GM12874 (cell line): ENCODE results near the gene PPP2R5C.

ENCODE experiments used
- TF ChIP-seq, protein P1 (sequence below): IDR thresholded peaks from 2 replicates; pipeline ENCODE4 v1.5.1; 2011; ENCODE audit warnings: low read depth, mild to moderate bottlenecking, control low read depth, low read length, moderate library complexity; ENCODE audit not compliant: insufficient read depth

Gene PPP2R5C

DNA sequence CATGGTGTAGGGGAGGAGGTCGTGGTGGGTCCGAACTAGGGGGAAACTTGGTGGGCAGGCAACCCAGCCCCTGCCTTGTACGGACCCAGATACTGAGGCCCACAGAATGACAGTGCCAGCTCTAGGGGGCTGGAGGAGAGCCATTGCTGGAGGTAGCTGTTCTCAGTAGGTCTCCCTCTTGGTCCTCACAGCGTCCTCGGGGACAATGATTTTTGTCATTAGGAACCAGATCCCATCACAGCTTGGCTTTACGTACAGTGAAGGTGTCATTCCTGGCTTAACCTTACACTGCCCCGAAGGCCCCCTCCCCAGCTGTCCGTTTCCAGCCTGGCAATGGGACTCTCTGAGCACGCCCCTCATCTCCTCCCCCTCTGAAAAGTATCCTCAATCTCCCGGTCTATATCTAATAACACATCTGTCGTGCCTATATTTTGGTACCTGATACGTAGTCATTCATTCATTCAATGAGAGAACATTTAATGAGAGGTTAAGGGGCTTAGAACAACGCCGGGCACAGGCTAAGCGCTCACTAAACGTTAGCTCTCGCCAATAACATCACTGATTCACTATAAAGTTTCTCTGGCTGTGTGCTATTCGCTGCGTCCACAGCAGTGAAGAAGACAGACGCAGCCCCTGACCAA lies 202.3 kb downstream of the PPP2R5C start:
- TF ChIP-seq, protein P1, sequence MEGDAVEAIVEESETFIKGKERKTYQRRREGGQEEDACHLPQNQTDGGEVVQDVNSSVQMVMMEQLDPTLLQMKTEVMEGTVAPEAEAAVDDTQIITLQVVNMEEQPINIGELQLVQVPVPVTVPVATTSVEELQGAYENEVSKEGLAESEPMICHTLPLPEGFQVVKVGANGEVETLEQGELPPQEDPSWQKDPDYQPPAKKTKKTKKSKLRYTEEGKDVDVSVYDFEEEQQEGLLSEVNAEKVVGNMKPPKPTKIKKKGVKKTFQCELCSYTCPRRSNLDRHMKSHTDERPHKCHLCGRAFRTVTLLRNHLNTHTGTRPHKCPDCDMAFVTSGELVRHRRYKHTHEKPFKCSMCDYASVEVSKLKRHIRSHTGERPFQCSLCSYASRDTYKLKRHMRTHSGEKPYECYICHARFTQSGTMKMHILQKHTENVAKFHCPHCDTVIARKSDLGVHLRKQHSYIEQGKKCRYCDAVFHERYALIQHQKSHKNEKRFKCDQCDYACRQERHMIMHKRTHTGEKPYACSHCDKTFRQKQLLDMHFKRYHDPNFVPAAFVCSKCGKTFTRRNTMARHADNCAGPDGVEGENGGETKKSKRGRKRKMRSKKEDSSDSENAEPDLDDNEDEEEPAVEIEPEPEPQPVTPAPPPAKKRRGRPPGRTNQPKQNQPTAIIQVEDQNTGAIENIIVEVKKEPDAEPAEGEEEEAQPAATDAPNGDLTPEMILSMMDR = no peak

DNA sequence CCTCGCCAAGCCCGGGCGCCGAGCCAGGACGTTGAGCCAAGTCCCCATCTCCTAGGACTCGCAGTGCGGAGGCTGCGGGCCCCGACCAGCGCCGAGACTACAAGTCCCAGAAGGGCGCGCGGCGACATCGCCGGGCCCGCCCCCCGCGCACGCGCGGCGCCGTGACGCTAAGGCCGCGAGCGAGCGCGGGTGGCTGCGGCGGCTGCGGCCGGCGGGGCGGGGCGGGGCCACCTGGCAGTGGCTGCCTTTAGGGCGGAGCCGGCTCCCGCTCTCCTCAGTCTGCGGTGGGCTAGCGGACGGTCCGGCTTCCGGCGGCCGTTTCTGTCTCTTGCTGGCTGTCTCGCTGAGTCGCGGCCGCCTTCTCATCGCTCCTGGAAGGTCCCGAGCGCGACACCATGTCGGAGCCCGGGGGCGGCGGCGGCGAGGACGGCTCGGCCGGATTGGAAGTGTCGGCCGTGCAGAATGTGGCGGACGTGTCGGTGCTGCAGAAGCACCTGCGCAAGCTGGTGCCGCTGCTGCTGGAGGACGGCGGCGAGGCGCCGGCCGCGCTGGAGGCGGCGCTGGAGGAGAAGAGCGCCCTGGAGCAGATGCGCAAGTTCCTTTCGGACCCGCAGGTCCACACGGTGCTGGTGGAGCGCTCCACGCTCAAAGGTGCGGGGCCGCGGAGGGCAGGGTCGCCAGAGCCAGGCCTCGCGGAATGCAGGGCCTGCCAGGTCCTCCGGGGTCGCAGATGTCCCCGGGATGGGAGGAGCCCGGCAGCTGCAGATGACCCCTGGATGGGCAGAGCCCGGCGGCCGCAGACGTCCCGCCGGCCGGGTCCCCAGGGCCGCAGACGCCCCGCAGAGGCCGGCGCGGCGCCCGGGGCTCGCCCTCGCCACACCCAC lies 203.0 kb downstream of the PPP2R5C start, which contains the start of gene DYNC1H1:
Gene DYNC1H1, plus strand, starts transcription at position 277 of the 884 bp plus-strand sequence. Its CDS starts 119 bp downstream, at position 396.
- TF ChIP-seq, protein P1 = no peak

DNA sequence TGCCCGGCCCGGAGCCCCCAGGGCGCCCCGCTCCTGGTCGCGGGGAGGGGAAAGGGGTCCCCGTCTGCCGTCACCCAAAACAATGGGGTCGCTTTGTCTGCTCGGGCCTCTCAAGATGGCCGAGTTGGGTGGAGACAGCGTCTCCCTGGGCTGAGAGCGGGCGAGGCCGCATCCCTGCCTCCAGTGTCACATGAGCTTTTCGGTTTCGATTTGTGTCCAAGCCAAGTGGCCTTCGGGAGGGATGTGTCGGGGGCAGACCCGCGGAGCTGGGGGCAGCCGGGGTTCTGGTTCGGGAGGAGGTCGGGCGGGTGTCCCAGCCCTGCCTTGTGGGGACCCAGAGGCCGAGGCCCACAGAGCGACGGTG lies 203.7 kb downstream of the PPP2R5C start:
- TF ChIP-seq, protein P1 = no peak

DNA sequence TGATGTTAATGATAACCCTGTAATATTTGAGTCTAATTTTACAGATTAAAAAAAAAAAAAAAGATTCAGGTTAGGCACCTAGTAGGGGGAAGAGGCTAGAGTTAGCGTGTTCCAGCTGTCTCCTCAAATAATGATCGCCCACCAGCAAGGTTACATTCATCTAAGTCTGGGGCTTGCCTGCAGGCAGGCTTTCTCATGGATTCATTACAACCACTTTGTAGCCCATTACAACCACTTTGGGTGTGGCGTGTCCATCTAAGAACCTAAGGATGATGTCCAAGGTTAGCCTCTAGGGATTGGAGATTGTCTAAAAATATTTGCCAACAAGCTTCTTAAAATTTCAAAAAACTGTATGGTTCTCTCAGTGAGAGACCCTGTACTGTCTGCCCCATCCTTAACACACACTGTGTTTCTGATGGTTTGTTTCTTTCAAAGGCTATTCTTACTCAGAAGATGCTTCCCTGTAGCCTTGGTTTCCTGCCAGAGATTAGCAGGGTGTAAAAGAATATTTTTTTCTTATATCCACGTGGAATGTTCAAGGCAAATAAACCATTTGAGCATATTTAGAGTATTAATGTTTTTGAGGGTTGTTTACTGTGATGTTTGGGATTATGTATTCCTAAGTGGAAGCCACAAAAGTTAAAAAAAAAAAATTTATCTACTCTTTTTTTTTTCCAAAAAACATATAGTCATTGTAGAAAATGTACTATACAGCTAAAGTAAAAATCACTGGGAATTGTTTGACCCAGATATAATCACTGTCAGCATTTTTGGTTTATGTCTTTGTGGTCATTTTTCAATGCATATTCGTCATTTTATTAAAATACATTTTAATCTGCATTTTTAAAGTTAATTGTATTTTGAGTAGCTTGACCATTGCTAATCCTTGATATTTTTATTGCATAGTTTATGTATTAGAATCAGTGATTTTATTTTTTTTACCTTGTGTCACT lies 204.5 kb downstream of the PPP2R5C start:
- TF ChIP-seq, protein P1 = no peak

DNA sequence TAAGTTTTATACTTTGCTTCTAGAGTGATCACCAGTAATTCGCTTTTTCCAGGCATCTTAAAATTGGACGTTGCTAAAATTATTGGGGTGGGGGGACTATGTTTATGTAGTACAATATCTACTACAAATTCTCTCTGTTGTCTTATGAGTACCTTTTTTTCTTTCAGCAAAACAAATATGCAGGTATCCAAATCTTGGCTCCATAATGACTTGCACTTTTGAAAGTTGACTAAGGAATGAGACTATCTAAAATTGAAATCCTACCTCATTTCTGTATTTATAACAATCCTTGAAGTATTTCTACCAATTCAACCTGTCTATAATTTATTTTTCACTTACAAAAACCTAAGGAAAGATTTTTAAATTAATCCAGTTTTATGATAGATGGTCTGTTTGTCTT lies 205.2 kb downstream of the PPP2R5C start:
- TF ChIP-seq, protein P1 = no peak

DNA sequence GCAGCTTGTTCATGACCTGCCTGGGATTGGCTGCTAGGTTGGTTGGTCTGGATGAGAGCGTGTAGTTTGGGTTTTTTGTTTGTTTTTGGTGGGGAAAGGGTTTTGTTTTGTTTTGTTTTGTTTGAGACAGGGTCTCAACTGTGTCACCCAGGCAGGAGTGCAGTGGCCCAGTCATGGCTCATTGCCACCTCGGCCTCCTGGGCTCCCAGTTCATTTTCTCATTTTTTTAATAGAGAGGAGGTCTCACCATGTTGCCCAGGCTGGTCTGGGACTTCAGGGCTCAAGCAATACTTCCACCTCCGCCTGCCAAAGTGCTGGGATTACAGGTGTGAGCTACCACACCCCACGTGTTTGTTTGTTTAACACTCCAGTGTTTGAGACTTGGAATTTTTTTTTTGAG lies 206.7 kb downstream of the PPP2R5C start:
- TF ChIP-seq, protein P1 = no peak
